ENCODE data around the gene ANO9.

The ANO9 gene

GRCh38 chr11:384511-384910, 57.3 kb downstream of the ANO9 start:
- DNase-seq (ENCODE audit: low spot score), result no peak

GRCh38 chr11:383431-383830, 58.4 kb downstream of the ANO9 start:
- DNase-seq (ENCODE audit: low spot score), result no peak

- no peak for DNase-seq (ENCODE audit: low spot score)
These were observed 59.7 kb downstream of the ANO9 start for GRCh38 chr11:382081-382629.

- DNase-seq (ENCODE audit: low spot score), result no peak
These were observed 60.2 kb downstream of the ANO9 start for GRCh38 chr11:381501-382072.

GRCh38 chr11:380996-381395, 60.8 kb downstream of the ANO9 start:
- no peak for DNase-seq (ENCODE audit: low spot score)

- no peak for DNase-seq (ENCODE audit: low spot score)
These were observed 61.3 kb downstream of the ANO9 start for GRCh38 chr11:380491-380890.

- DNase-seq (ENCODE audit: low spot score), result no peak
These were observed 61.7 kb downstream of the ANO9 start for GRCh38 chr11:380095-380480.

GRCh38 chr11:379205-380094, 62.4 kb downstream of the ANO9 start:
- no peak for DNase-seq (ENCODE audit: low spot score)

- DNase-seq (ENCODE audit: low spot score), result no peak
These were observed 63.8 kb downstream of the ANO9 start for GRCh38 chr11:377883-378500.

GRCh38 chr11:377174-377865, 64.5 kb downstream of the ANO9 start:
- no peak for DNase-seq (ENCODE audit: low spot score)

GRCh38 chr11:376531-377173, 65.2 kb downstream of the ANO9 start:
- no peak for DNase-seq (ENCODE audit: low spot score)

- DNase-seq (ENCODE audit: low spot score), result no peak
These were observed 66.5 kb downstream of the ANO9 start for GRCh38 chr11:375065-376025.

GRCh38 chr11:373716-374551, 67.9 kb downstream of the ANO9 start:
- DNase-seq (ENCODE audit: low spot score), result no peak

GRCh38 chr11:372809-373715, 68.7 kb downstream of the ANO9 start:
- no peak for DNase-seq (ENCODE audit: low spot score)

GRCh38 chr11:371716-372590, 69.9 kb downstream of the ANO9 start:
- DNase-seq (ENCODE audit: low spot score), result no peak

- DNase-seq (ENCODE audit: low spot score), result no peak
These were observed 70.8 kb downstream of the ANO9 start for GRCh38 chr11:371051-371450.

GRCh38 chr11:370070-370941, 71.5 kb downstream of the ANO9 start:
- no peak for DNase-seq (ENCODE audit: low spot score)
